IMR-90 (cell line): ENCODE results near the gene PLA2G4F. TPM values are rescaled to one million over a fixed set of nuclear protein-coding genes. Genes with fewer than 3 reads are reported as not detected.

ENCODE experiments used
- ATAC-seq: fragments of 200-7000 bp; cut with Tn5 transposase; 2 replicates; pipeline ENCODE4 v1.9.1; 2020; ENCODE audit warnings: low read depth, mild to moderate bottlenecking, moderate library complexity
- BruUV-seq: library from RNA; stranded (reverse); fragments of 400-500 nt; replicated peaks from 2 replicates; lab custom pipeline; 2021; lab: Mats Ljungman, UMichigan
- CTCF ChIA-PET: fragments of 300-600 bp; formaldehyde crosslinking; extraction: SDS; loops from one replicate; lab custom pipeline; 2021; ENCODE audit warnings: antibody characterized with exemption; lab: Yijun Ruan, JAX
- POLR2A ChIA-PET: fragments of 300-600 bp; sonication (Branson Sonifier 250); formaldehyde crosslinking; loops from one replicate; lab custom pipeline; 2022; ENCODE audit warnings: antibody characterized with exemption; ENCODE audit not compliant: unreplicated experiment; lab: Charles Lee
- DNase-seq: peaks from one replicate; pipeline ENCODE4 v3.0.0; 2013
- H2AFZ ChIP-seq: replicated peaks from 2 replicates; pipeline ENCODE3; 2013; ENCODE audit warnings: low read length, mild to moderate bottlenecking; ENCODE audit not compliant: poor library complexity
- H2AK5ac ChIP-seq: 2 replicates; pipeline ENCODE4 v1.6.1; 2013; ENCODE audit warnings: low read depth, low read length, inconsistent platforms
- H2AK9ac ChIP-seq: replicated peaks from 2 replicates; pipeline ENCODE3; 2013; ENCODE audit warnings: mild to moderate bottlenecking, low read depth, low read length, moderate library complexity; ENCODE audit not compliant: poor library complexity
- H2BK120ac ChIP-seq: 2 replicates; pipeline ENCODE4 v1.6.1; 2013; ENCODE audit warnings: low read depth, low read length, inconsistent platforms
- H2BK15ac ChIP-seq: 3 replicates; pipeline ENCODE4 v1.6.1; 2013; ENCODE audit warnings: low read depth, low read length, inconsistent platforms
- H2BK20ac ChIP-seq: 2 replicates; pipeline ENCODE4 v1.6.1; 2013; ENCODE audit warnings: low read depth, mild to moderate bottlenecking, inconsistent platforms, low read length, moderate library complexity
- H2BK5ac ChIP-seq: 2 replicates; pipeline ENCODE4 v1.6.1; 2013; ENCODE audit warnings: mild to moderate bottlenecking, low read depth, low read length, inconsistent platforms; ENCODE audit not compliant: poor library complexity, severe bottlenecking
- H3K14ac ChIP-seq: replicated peaks from 2 replicates; pipeline ENCODE4 v1.6.1; 2013; ENCODE audit warnings: low read depth, low read length, inconsistent platforms
- H3K18ac ChIP-seq: 2 replicates; pipeline ENCODE4 v1.6.1; 2013; ENCODE audit warnings: low read depth, low read length, control low read depth
- H3K23ac ChIP-seq: 2 replicates; pipeline ENCODE4 v1.6.1; 2013; ENCODE audit warnings: low read depth, low read length, inconsistent platforms
- H3K27ac ChIP-seq: 2 replicates; pipeline ENCODE4 v1.5.1; 2013; ENCODE audit warnings: mild to moderate bottlenecking, control low read depth, low read length; ENCODE audit not compliant: insufficient read depth
- H3K27me3 ChIP-seq: 2 replicates; pipeline ENCODE4 v1.6.1; 2013; ENCODE audit warnings: low read length; ENCODE audit not compliant: control insufficient read depth, insufficient read depth
- H3K36me3 ChIP-seq: 2 replicates; pipeline ENCODE4 v1.6.1; 2013; ENCODE audit warnings: low read length, mixed read lengths; ENCODE audit not compliant: control insufficient read depth, insufficient read depth
- H3K4ac ChIP-seq: 2 replicates; pipeline ENCODE4 v1.6.1; 2013; ENCODE audit warnings: low read depth, low read length, inconsistent platforms
- H3K4me1 ChIP-seq: 2 replicates; pipeline ENCODE4 v1.6.1; 2013; ENCODE audit warnings: low read length, mixed read lengths; ENCODE audit not compliant: control insufficient read depth, insufficient read depth
- H3K4me2 ChIP-seq: 2 replicates; pipeline ENCODE4 v1.6.1; 2013; ENCODE audit warnings: low read depth, mild to moderate bottlenecking, control low read depth, low read length, moderate library complexity
- H3K4me3 ChIP-seq: 2 replicates; pipeline ENCODE4 v1.5.1; 2013; ENCODE audit warnings: low read depth, mild to moderate bottlenecking, control low read depth, low read length, moderate library complexity; ENCODE audit not compliant: insufficient read depth
- H3K56ac ChIP-seq: 2 replicates; pipeline ENCODE4 v1.6.1; 2013; ENCODE audit warnings: low read length, inconsistent platforms; ENCODE audit not compliant: insufficient read depth; ENCODE audit errors: extremely low read depth
- H3K79me1 ChIP-seq, 2 experiments: 2 replicates each; pipeline ENCODE4 v1.6.1; 2013; ENCODE audit warnings: low read length in 2 of 2, inconsistent platforms in 1 of 2, low read depth in 1 of 2
- H3K9ac ChIP-seq: 2 replicates; pipeline ENCODE4 v1.6.1; 2013; ENCODE audit warnings: low read depth, low read length, control low read depth
- H3K9me1 ChIP-seq: 2 replicates; pipeline ENCODE4 v1.6.1; 2013; ENCODE audit warnings: low read length, inconsistent platforms; ENCODE audit not compliant: insufficient read depth
- H3K9me3 ChIP-seq: 2 replicates; pipeline ENCODE4 v1.6.1; 2013; ENCODE audit warnings: low read length; ENCODE audit not compliant: control insufficient read depth, insufficient read depth
- H4K20me1 ChIP-seq: 2 replicates; pipeline ENCODE4 v1.6.1; 2013; ENCODE audit warnings: low read length, inconsistent platforms; ENCODE audit not compliant: insufficient read depth
- H4K5ac ChIP-seq: 2 replicates; pipeline ENCODE4 v1.6.1; 2013; ENCODE audit warnings: mild to moderate bottlenecking, low read depth, low read length, control low read depth
- H4K8ac ChIP-seq, 2 experiments: 2 replicates each; pipeline ENCODE4 v1.6.1; 2013; ENCODE audit warnings: low read depth in 2 of 2, low read length in 2 of 2, control low read depth in 1 of 2, inconsistent platforms in 1 of 2
- H4K91ac ChIP-seq: 2 replicates; pipeline ENCODE4 v1.6.1; 2013; ENCODE audit warnings: low read depth, low read length, inconsistent platforms; ENCODE audit not compliant: insufficient read depth
- BHLHE40 ChIP-seq: fragments of 150-350 bp; IDR thresholded peaks from 2 replicates; pipeline ENCODE4 v1.6.1; 2016; ENCODE audit warnings: mild to moderate bottlenecking, low read depth, low read length
- CHD1 ChIP-seq: IDR thresholded peaks from 2 replicates; pipeline ENCODE4 v1.6.1; 2012; ENCODE audit warnings: low read depth, low read length, improper control_type of control experiment
- CTCF ChIP-seq: conservative IDR thresholded peaks from 2 replicates; pipeline ENCODE4 v1.5.1; 2012; ENCODE audit warnings: mild to moderate bottlenecking, low read depth, low read length, improper control_type of control experiment
- ELK1 ChIP-seq: fragments of 150-350 bp; IDR thresholded peaks from 2 replicates; pipeline ENCODE4 v1.6.1; 2016; ENCODE audit warnings: low read depth, mild to moderate bottlenecking, low read length, moderate library complexity, borderline replicate concordance
- FOS ChIP-seq: fragments of 150-350 bp; IDR thresholded peaks from 2 replicates; pipeline ENCODE4 v1.6.1; 2016; ENCODE audit warnings: low read depth, low read length
- MAFK ChIP-seq: IDR thresholded peaks from 2 replicates; pipeline ENCODE4 v1.6.1; 2012; ENCODE audit warnings: low read depth, low read length, improper control_type of control experiment
- MAZ ChIP-seq: IDR thresholded peaks from 2 replicates; pipeline ENCODE4 v1.6.1; 2012; ENCODE audit warnings: low read depth, mild to moderate bottlenecking, low read length, improper control_type of control experiment, moderate library complexity, borderline replicate concordance
- MXI1 ChIP-seq: IDR thresholded peaks from 2 replicates; pipeline ENCODE4 v1.6.1; 2012; ENCODE audit warnings: low read depth, mild to moderate bottlenecking, low read length, moderate library complexity, borderline replicate concordance
- NFE2L2 ChIP-seq: fragments of 150-350 bp; IDR thresholded peaks from 2 replicates; pipeline ENCODE4 v1.6.1; 2016; ENCODE audit warnings: low read depth, mild to moderate bottlenecking, low read length
- POLR2A ChIP-seq: IDR thresholded peaks from 2 replicates; pipeline ENCODE4 v1.6.1; 2012; ENCODE audit warnings: mild to moderate bottlenecking, low read depth, low read length
- RAD21 ChIP-seq: IDR thresholded peaks from 2 replicates; pipeline ENCODE4 v1.6.1; 2012; ENCODE audit warnings: low read length, improper control_type of control experiment
- RCOR1 ChIP-seq: IDR thresholded peaks from 2 replicates; pipeline ENCODE4 v1.6.1; 2012; ENCODE audit warnings: mild to moderate bottlenecking, low read length, improper control_type of control experiment; ENCODE audit not compliant: insufficient replicate concordance
- RFX5 ChIP-seq: IDR thresholded peaks from 2 replicates; pipeline ENCODE4 v1.8.0; 2012; ENCODE audit warnings: low read depth, mild to moderate bottlenecking, low read length, moderate library complexity
- SMC3 ChIP-seq: fragments of 150-350 bp; IDR thresholded peaks from 2 replicates; pipeline ENCODE4 v1.6.1; 2016; ENCODE audit warnings: low read depth, mild to moderate bottlenecking, antibody characterized with exemption, low read length, moderate library complexity
- USF2 ChIP-seq: fragments of 150-350 bp; IDR thresholded peaks from 2 replicates; pipeline ENCODE4 v1.6.1; 2017; ENCODE audit warnings: mild to moderate bottlenecking, antibody characterized with exemption, low read length, low read depth
- WGBS, 2 experiments: methylation state at CpG; one replicate each; pipeline versions ENCODE4 v1.1.5 to v1.1.7; 2013; ENCODE audit warnings: missing lambda C conversion rate in 2 of 2; ENCODE audit not compliant: insufficient read length in 1 of 2; ENCODE audit errors: extremely low coverage in 2 of 2; 5-methylcytosine and 5-hydroxymethylcytosine counted together
- dilution Hi-C: fragments of 300-500 bp; cut with HindIII; formaldehyde crosslinking; loops from one replicate; pipeline ENCODE4 v1.14.3; 2018; ENCODE audit warnings: low sequenced_read_pairs; ENCODE audit not compliant: unreplicated experiment
- in situ Hi-C: fragments of 300-500 bp; cut with MboI; formaldehyde crosslinking; loops from 3 replicates; pipeline ENCODE4 v1.14.3; 2019; ENCODE audit warnings: low sequenced_read_pairs, inconsistent platforms, mixed read lengths
- intact Hi-C: fragments of 100-400 bp; cut with micrococcal nuclease; formaldehyde crosslinking; loops from 2 replicates; pipeline ENCODE4 v1.10.0; 2022
- polyA plus RNA-seq, 3 experiments: library from polyadenylated mRNA; depleted of rRNA; stranded (reverse); fragments of >200 nt; gene quantifications; 2 replicates each; pipeline ENCODE4 v1.2.3, GENCODE V29; 2012; ENCODE audit warnings: low replicate concordance in 1 of 3
- total RNA-seq: library from RNA; depleted of rRNA; stranded (reverse); fragments of >200 nt; gene quantifications from 2 replicates; pipeline ENCODE4 v1.2.3, GENCODE V29; 2012

The PLA2G4F gene
- total and polyA plus RNA-seq, 2 of the 4 experiments (the other 2 are of a cell fraction): not detected

GRCh38 chr15:42102646-42103235, 53.7 kb downstream of the PLA2G4F start:
- no peak overlapping the region for H3K4me3 ChIP-seq
- no peak overlapping the region for H2AK5ac ChIP-seq
- no peak overlapping the region for H2BK15ac ChIP-seq
- no peaks in the 10 kb centered on the region for H3K4me1 ChIP-seq
- ATAC-seq (no peak), DNase-seq (peak; percentile 49)
- H2BK20ac ChIP-seq: no peak overlapping the region
- peaks cover 7% of the 10 kb centered on the region; the same call in 1 of the 2 replicates for H3K9me1 ChIP-seq
- no CpG with 5 or more reads among the region's 6 CpGs for WGBS, 2 experiments
- TF ChIP-seq RCOR1: no peak
- no peak for TF ChIP-seq SMC3
- no peak for TF ChIP-seq MXI1
- TF ChIP-seq RAD21: no peak
- no peak for TF ChIP-seq NFE2L2
- no peak for TF ChIP-seq BHLHE40
- no peak for TF ChIP-seq CHD1
- no peak for TF ChIP-seq POLR2A
- no peak for TF ChIP-seq FOS
- no peak for TF ChIP-seq MAFK
- TF ChIP-seq ELK1: no peak
- TF ChIP-seq RFX5: no peak
- no peak for TF ChIP-seq USF2
- TF ChIP-seq CTCF: no peak
- TF ChIP-seq MAZ: no peak
- intact Hi-C loops (no loop called here), in situ Hi-C loops (no loop called here), dilution Hi-C loops (no loop called here)
- no peak overlapping the region for H3K4ac ChIP-seq
- no peak overlapping the region for H3K27ac ChIP-seq
- H4K20me1 ChIP-seq: no peaks in the 10 kb centered on the region
- no peak overlapping the region for H3K23ac ChIP-seq
- no peak overlapping the region for H2AK9ac ChIP-seq
- H3K14ac ChIP-seq: no peak overlapping the region
- no peak overlapping the region for H3K4me2 ChIP-seq
- H2BK5ac ChIP-seq: no peak overlapping the region
- ChIA-PET POLR2A (no interaction called here), CTCF (no interaction called here)
- H2AFZ ChIP-seq: no peak overlapping the region
- no peak overlapping the region for H3K9ac ChIP-seq
- no peak overlapping the region for H3K56ac ChIP-seq
- peaks cover 33% of the 10 kb centered on the region for H3K27me3 ChIP-seq
- no peak overlapping the region for H4K5ac ChIP-seq
- no peak overlapping the region for H2BK120ac ChIP-seq
- no peak overlapping the region for H3K18ac ChIP-seq
- H3K79me1 ChIP-seq: no peaks in the 10 kb centered on the region
- no TSS peak for BruUV-seq
- no peaks in the 10 kb centered on the region for H3K36me3 ChIP-seq
- no peaks in the 10 kb centered on the region; the same call in 1 of the 2 replicates for H3K9me3 ChIP-seq
- H4K91ac ChIP-seq: no peak overlapping the region
- H4K8ac ChIP-seq: no peak overlapping the region
